Activated T-cell treated with anti-CD3 and anti-CD28 coated beads, Interleukin-2, amount 50 U/mL, for 24 hours (primary cell): ENCODE data around the gene GRID1.

Experiments
- DNase-seq: peaks from one replicate; pipeline ENCODE4 v3.0.0-alpha.2; 2020
- H3K27ac Mint-ChIP-seq: 2 replicates; pipeline ENCODE4 v1.8.0; 2020; ENCODE audit warnings: mild to moderate bottlenecking, mixed read lengths
- H3K27me3 Mint-ChIP-seq: 2 replicates; pipeline ENCODE4 v1.8.0; 2020; ENCODE audit warnings: mixed read lengths
- H3K36me3 Mint-ChIP-seq: 2 replicates; pipeline ENCODE4 v1.8.0; 2020; ENCODE audit warnings: low read depth, mixed read lengths
- H3K4me1 Mint-ChIP-seq: 2 replicates; pipeline ENCODE4 v1.8.0; 2020; ENCODE audit warnings: low read depth, mixed read lengths
- H3K4me3 Mint-ChIP-seq: 2 replicates; pipeline ENCODE4 v1.8.0; 2020; ENCODE audit warnings: mild to moderate bottlenecking, moderate library complexity, mixed read lengths
- H3K9me3 Mint-ChIP-seq: 2 replicates; pipeline ENCODE4 v1.8.0; 2020; ENCODE audit warnings: mixed read lengths

GRID1 gene

GRCh38 chr10:86366033-86366901, at the start of gene GRID1:
GRID1 (minus strand) TSS chr10:86366795.
- DNase-seq = peak; percentile 58
- Mint-ChIP-seq H3K4me1 (peaks cover 20% of the 10 kb centered on the region), H3K27ac (no peak within 1 kb of the TSS), H3K4me3 (peak within 1 kb of the TSS; percentile 57), H3K9me3 (no peaks in the 10 kb centered on the region), H3K27me3 (peaks cover 83% of the 10 kb centered on the region), H3K36me3 (no peaks in the 10 kb centered on the region)

GRCh38 chr10:86415583-86415982, 49.0 kb upstream of the GRID1 start:
- DNase-seq = no peak
- Mint-ChIP-seq H3K27me3 (no peaks in the 10 kb centered on the region), H3K9me3 (peaks cover 6% of the 10 kb centered on the region), H3K4me3 (no peak overlapping the region), H3K27ac (no peak overlapping the region), H3K4me1 (peaks cover 53% of the 10 kb centered on the region), H3K36me3 (no peaks in the 10 kb centered on the region)

- Mint-ChIP-seq H3K36me3 (no peaks in the 10 kb centered on the region), H3K4me3 (no peak overlapping the region), H3K9me3 (peaks cover 7% of the 10 kb centered on the region), H3K27ac (no peak overlapping the region), H3K27me3 (no peaks in the 10 kb centered on the region), H3K4me1 (peaks cover 56% of the 10 kb centered on the region)
- no peak for DNase-seq
These were observed 48.5 kb upstream of the GRID1 start for GRCh38 chr10:86415116-86415515.

- Mint-ChIP-seq H3K27ac (peak overlapping the region; percentile 90), H3K27me3 (no peaks in the 10 kb centered on the region), H3K9me3 (peaks cover 7% of the 10 kb centered on the region), H3K36me3 (no peaks in the 10 kb centered on the region), H3K4me1 (peaks cover 50% of the 10 kb centered on the region), H3K4me3 (peak overlapping the region; percentile 55)
- DNase-seq = no peak
These were observed 46.6 kb upstream of the GRID1 start for GRCh38 chr10:86413046-86413728.

GRCh38 chr10:86411852-86412560, 45.4 kb upstream of the GRID1 start:
- peak overlapping the region; percentile 90 for H3K27ac Mint-ChIP-seq
- peaks cover 7% of the 10 kb centered on the region for H3K9me3 Mint-ChIP-seq
- no peaks in the 10 kb centered on the region for H3K27me3 Mint-ChIP-seq
- H3K4me3 Mint-ChIP-seq = peak overlapping the region; percentile 55
- H3K36me3 Mint-ChIP-seq = no peaks in the 10 kb centered on the region
- no peak for DNase-seq
- H3K4me1 Mint-ChIP-seq = peaks cover 49% of the 10 kb centered on the region

- Mint-ChIP-seq H3K36me3 (no peaks in the 10 kb centered on the region), H3K4me1 (peaks cover 49% of the 10 kb centered on the region), H3K9me3 (peaks cover 7% of the 10 kb centered on the region), H3K27ac (peak overlapping the region; percentile 90), H3K4me3 (peak overlapping the region; percentile 54), H3K27me3 (no peaks in the 10 kb centered on the region)
- peak; percentile 45 for DNase-seq
These were observed 44.8 kb upstream of the GRID1 start for GRCh38 chr10:86411281-86411841.

GRCh38 chr10:86410542-86411124, 44.0 kb upstream of the GRID1 start:
- Mint-ChIP-seq H3K4me1 (peaks cover 46% of the 10 kb centered on the region), H3K9me3 (peaks cover 7% of the 10 kb centered on the region), H3K36me3 (no peaks in the 10 kb centered on the region), H3K27me3 (no peaks in the 10 kb centered on the region), H3K4me3 (no peak overlapping the region), H3K27ac (peak overlapping the region; percentile 90)
- no peak for DNase-seq

GRCh38 chr10:86409183-86409582, 42.6 kb upstream of the GRID1 start:
- Mint-ChIP-seq H3K4me1 (peaks cover 38% of the 10 kb centered on the region), H3K27ac (no peak overlapping the region), H3K9me3 (peaks cover 7% of the 10 kb centered on the region), H3K36me3 (no peaks in the 10 kb centered on the region), H3K27me3 (no peaks in the 10 kb centered on the region), H3K4me3 (no peak overlapping the region)
- no peak for DNase-seq

- H3K4me1 Mint-ChIP-seq = peaks cover 20% of the 10 kb centered on the region
- no peaks in the 10 kb centered on the region for H3K27me3 Mint-ChIP-seq
- H3K36me3 Mint-ChIP-seq = no peaks in the 10 kb centered on the region
- no peak overlapping the region for H3K27ac Mint-ChIP-seq
- no peaks in the 10 kb centered on the region for H3K9me3 Mint-ChIP-seq
- no peak for DNase-seq
- H3K4me3 Mint-ChIP-seq = no peak overlapping the region
These were observed 36.7 kb upstream of the GRID1 start for GRCh38 chr10:86403183-86403797.

- Mint-ChIP-seq H3K36me3 (no peaks in the 10 kb centered on the region), H3K4me1 (peaks cover 20% of the 10 kb centered on the region), H3K4me3 (peak overlapping the region; percentile 86), H3K27me3 (no peaks in the 10 kb centered on the region), H3K9me3 (no peaks in the 10 kb centered on the region), H3K27ac (no peak overlapping the region)
- no peak for DNase-seq
These were observed 35.8 kb upstream of the GRID1 start for GRCh38 chr10:86402283-86402941.

GRCh38 chr10:86401588-86402282, 35.1 kb upstream of the GRID1 start:
- H3K27me3 Mint-ChIP-seq = no peaks in the 10 kb centered on the region
- H3K4me3 Mint-ChIP-seq = peak overlapping the region; percentile 86
- H3K4me1 Mint-ChIP-seq = peaks cover 20% of the 10 kb centered on the region
- DNase-seq = peak; percentile 62
- H3K36me3 Mint-ChIP-seq = no peaks in the 10 kb centered on the region
- no peaks in the 10 kb centered on the region for H3K9me3 Mint-ChIP-seq
- no peak overlapping the region for H3K27ac Mint-ChIP-seq

- Mint-ChIP-seq H3K9me3 (no peaks in the 10 kb centered on the region), H3K4me1 (peaks cover 20% of the 10 kb centered on the region), H3K27me3 (no peaks in the 10 kb centered on the region), H3K36me3 (no peaks in the 10 kb centered on the region), H3K4me3 (peak overlapping the region; percentile 86), H3K27ac (peak overlapping the region; percentile 92)
- DNase-seq = peak; percentile 84
These were observed 34.4 kb upstream of the GRID1 start for GRCh38 chr10:86400705-86401587.
